HepG2 (cell line): ENCODE data around the gene MAT2A.
A peak's percentile ranks its signal among the peaks of the same experiment; 100 is the strongest.

Experiments used
- CBFB ChIP-seq: sonication (generic); formaldehyde crosslinking; IDR thresholded peaks from 2 replicates; pipeline ENCODE4 v1.4.0; 2020; ENCODE audit warnings: missing genetic modification reagents
- CBX2 ChIP-seq, 2 experiments: fragments of 200-600 bp in 1 of 2; sonication (generic); formaldehyde crosslinking in 1 of 2; IDR thresholded peaks; 2 replicates each; pipeline versions ENCODE4 v1.7.0 to v1.8.1; 2018 to 2022; ENCODE audit warnings: low read depth in 2 of 2, low read length in 1 of 2, mild to moderate bottlenecking in 1 of 2, missing genetic modification reagents in 1 of 2
- JUNB ChIP-seq: sonication (generic); formaldehyde crosslinking; IDR thresholded peaks from 2 replicates; pipeline ENCODE4 v1.8.0; 2022; ENCODE audit warnings: missing genetic modification reagents, mild to moderate bottlenecking, borderline replicate concordance
- KLF11 ChIP-seq: IDR thresholded peaks from 2 replicates; pipeline ENCODE4 v1.6.1; 2016; ENCODE audit warnings: missing compliant biosample characterization
- NCOA1 ChIP-seq: sonication (generic); formaldehyde crosslinking; IDR thresholded peaks from 2 replicates; pipeline ENCODE4 v1.9.0; 2021; ENCODE audit warnings: missing genetic modification reagents
- POLR2AphosphoS5 ChIP-seq: IDR thresholded peaks from 2 replicates; pipeline ENCODE4 v1.6.1; 2012; ENCODE audit warnings: low read depth, low read length
- ZFP36 ChIP-seq: fragments of 150-350 bp; IDR thresholded peaks from 2 replicates; pipeline ENCODE4 v1.6.1; 2018; ENCODE audit warnings: borderline replicate concordance, low read length, low read depth; ENCODE audit not compliant: partially characterized antibody
- ZFX ChIP-seq: sonication (generic); formaldehyde crosslinking; IDR thresholded peaks from 2 replicates; pipeline ENCODE4 v1.4.0; 2020; ENCODE audit warnings: mild to moderate bottlenecking, low read depth, missing genetic modification reagents, moderate library complexity
- ZNF564 ChIP-seq: sonication (generic); formaldehyde crosslinking; IDR thresholded peaks from 2 replicates; pipeline ENCODE4 v1.8.1; 2023; ENCODE audit warnings: mild to moderate bottlenecking, missing genetic modification reagents
- TF ChIP-seq, protein P1 (sequence below): sonication (generic); formaldehyde crosslinking; IDR thresholded peaks from 2 replicates; pipeline ENCODE4 v1.5.0; 2020; ENCODE audit warnings: mild to moderate bottlenecking, missing genetic modification reagents, moderate library complexity
- TF ChIP-seq, protein P2 (sequence below): sonication (generic); formaldehyde crosslinking; IDR thresholded peaks from 2 replicates; pipeline ENCODE4 v1.4.0; 2020; ENCODE audit warnings: missing genetic modification reagents
- TF ChIP-seq, protein P3 (sequence below): sonication (generic); formaldehyde crosslinking; IDR thresholded peaks from 2 replicates; pipeline ENCODE4 v1.4.0; 2020; ENCODE audit warnings: mild to moderate bottlenecking, missing genetic modification reagents

DNA sequence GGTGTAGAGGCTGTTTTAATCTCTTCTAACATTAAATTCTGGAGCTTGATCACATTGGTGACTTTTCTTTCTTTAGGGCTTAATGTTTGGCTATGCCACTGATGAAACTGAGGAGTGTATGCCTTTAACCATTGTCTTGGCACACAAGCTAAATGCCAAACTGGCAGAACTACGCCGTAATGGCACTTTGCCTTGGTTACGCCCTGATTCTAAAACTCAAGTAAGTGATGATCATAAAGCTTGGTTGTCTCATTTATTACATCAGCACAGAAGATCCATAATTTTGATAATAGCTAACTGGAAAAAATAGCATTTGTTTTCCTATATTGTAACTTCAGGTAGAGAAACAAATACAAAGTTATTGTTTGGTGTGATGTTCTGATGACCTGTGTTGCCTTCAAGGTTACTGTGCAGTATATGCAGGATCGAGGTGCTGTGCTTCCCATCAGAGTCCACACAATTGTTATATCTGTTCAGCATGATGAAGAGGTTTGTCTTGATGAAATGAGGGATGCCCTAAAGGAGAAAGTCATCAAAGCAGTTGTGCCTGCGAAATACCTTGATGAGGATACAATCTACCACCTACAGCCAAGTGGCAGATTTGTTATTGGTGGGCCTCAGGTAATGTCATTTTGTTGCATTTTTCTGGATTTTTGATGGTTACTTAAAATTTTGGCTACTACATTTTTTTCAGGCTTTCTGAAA, 2.9 kb downstream of the MAT2A start:
- TF ChIP-seq KLF11 (CRISPR knock-in tag) (no peak), ZFP36 (no peak), JUNB (CRISPR knock-in tag) (no peak), POLR2AphosphoS5 (peak; percentile 20; the same call in 1 of the 2 replicates), CBX2 (IDR thresholded peaks at IDR 0.05; ENCODE audit: low read depth, low read length) (no peak), CBX2 (CRISPR knock-in tag; IDR thresholded peaks at IDR 0.05; ENCODE audit: low read depth) (no peak), NCOA1 (no peak), CBFB (CRISPR knock-in tag) (no peak), ZFX (no peak), ZNF564 (no peak)
- TF ChIP-seq, protein P1, sequence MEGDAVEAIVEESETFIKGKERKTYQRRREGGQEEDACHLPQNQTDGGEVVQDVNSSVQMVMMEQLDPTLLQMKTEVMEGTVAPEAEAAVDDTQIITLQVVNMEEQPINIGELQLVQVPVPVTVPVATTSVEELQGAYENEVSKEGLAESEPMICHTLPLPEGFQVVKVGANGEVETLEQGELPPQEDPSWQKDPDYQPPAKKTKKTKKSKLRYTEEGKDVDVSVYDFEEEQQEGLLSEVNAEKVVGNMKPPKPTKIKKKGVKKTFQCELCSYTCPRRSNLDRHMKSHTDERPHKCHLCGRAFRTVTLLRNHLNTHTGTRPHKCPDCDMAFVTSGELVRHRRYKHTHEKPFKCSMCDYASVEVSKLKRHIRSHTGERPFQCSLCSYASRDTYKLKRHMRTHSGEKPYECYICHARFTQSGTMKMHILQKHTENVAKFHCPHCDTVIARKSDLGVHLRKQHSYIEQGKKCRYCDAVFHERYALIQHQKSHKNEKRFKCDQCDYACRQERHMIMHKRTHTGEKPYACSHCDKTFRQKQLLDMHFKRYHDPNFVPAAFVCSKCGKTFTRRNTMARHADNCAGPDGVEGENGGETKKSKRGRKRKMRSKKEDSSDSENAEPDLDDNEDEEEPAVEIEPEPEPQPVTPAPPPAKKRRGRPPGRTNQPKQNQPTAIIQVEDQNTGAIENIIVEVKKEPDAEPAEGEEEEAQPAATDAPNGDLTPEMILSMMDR: no peak
- TF ChIP-seq, protein P2, sequence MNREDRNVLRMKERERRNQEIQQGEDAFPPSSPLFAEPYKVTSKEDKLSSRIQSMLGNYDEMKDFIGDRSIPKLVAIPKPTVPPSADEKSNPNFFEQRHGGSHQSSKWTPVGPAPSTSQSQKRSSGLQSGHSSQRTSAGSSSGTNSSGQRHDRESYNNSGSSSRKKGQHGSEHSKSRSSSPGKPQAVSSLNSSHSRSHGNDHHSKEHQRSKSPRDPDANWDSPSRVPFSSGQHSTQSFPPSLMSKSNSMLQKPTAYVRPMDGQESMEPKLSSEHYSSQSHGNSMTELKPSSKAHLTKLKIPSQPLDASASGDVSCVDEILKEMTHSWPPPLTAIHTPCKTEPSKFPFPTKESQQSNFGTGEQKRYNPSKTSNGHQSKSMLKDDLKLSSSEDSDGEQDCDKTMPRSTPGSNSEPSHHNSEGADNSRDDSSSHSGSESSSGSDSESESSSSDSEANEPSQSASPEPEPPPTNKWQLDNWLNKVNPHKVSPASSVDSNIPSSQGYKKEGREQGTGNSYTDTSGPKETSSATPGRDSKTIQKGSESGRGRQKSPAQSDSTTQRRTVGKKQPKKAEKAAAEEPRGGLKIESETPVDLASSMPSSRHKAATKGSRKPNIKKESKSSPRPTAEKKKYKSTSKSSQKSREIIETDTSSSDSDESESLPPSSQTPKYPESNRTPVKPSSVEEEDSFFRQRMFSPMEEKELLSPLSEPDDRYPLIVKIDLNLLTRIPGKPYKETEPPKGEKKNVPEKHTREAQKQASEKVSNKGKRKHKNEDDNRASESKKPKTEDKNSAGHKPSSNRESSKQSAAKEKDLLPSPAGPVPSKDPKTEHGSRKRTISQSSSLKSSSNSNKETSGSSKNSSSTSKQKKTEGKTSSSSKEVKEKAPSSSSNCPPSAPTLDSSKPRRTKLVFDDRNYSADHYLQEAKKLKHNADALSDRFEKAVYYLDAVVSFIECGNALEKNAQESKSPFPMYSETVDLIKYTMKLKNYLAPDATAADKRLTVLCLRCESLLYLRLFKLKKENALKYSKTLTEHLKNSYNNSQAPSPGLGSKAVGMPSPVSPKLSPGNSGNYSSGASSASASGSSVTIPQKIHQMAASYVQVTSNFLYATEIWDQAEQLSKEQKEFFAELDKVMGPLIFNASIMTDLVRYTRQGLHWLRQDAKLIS (CRISPR knock-in tag): no peak
- TF ChIP-seq, protein P3, sequence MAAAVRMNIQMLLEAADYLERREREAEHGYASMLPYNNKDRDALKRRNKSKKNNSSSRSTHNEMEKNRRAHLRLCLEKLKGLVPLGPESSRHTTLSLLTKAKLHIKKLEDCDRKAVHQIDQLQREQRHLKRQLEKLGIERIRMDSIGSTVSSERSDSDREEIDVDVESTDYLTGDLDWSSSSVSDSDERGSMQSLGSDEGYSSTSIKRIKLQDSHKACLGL (CRISPR knock-in tag): no peak
